ENCODE results near the gene DNAH12.

GRCh38 chr3:57505901-57506300 lies 38.2 kb downstream of the DNAH12 start:
- no peak for TF ChIP-seq CTCF (conservative IDR thresholded peaks at IDR 0.05 in 1 of 2, IDR thresholded peaks at IDR 0.05 in 1 of 2; ENCODE audit: low read depth in 1 of 2, low read length in 2 of 2)
- no peak for TF ChIP-seq EZH2 (IDR thresholded peaks at IDR 0.05; ENCODE audit: low read length, missing control alignments)

Data from fibroblast of lung (primary cell).